Measurements from ENCODE around the gene IGFBP5.

- no peak for TF ChIP-seq CTCF (conservative IDR thresholded peaks at IDR 0.05; ENCODE audit: low read length)
- no peak for TF ChIP-seq EZH2phosphoT487 (IDR thresholded peaks at IDR 0.05; ENCODE audit: borderline replicate concordance, low read depth, low read length)
Observed at GRCh38 chr2:216636551-216637450, 58.5 kb downstream of the IGFBP5 start.
